Measurements from ENCODE around the gene CFAP45.

The CFAP45 gene

GRCh38 chr1:159936273-159936904 lies 36.4 kb upstream of the CFAP45 start:
- peak; percentile 98 for DNase-seq

- DNase-seq: no peak
Measured at GRCh38 chr1:159935719-159936272, 35.8 kb upstream of the CFAP45 start.

- no peak for DNase-seq
Measured at GRCh38 chr1:159935305-159935704, 35.3 kb upstream of the CFAP45 start.

GRCh38 chr1:159934136-159935039 lies 34.4 kb upstream of the CFAP45 start:
- DNase-seq: no peak

- DNase-seq: no peak
Measured at GRCh38 chr1:159933347-159933746, 33.4 kb upstream of the CFAP45 start.

GRCh38 chr1:159932296-159933285 lies 32.6 kb upstream of the CFAP45 start:
- DNase-seq: no peak

- DNase-seq: no peak
Measured at GRCh38 chr1:159931795-159932173, 31.8 kb upstream of the CFAP45 start.

- no peak for DNase-seq
Measured at GRCh38 chr1:159931101-159931794, 31.3 kb upstream of the CFAP45 start.

GRCh38 chr1:159930634-159931033 lies 30.7 kb upstream of the CFAP45 start:
- no peak for DNase-seq

GRCh38 chr1:159930216-159930615 lies 30.3 kb upstream of the CFAP45 start:
- no peak for DNase-seq

- DNase-seq: no peak
Measured at GRCh38 chr1:159929155-159930051, 29.4 kb upstream of the CFAP45 start.

GRCh38 chr1:159928491-159929050 lies 28.6 kb upstream of the CFAP45 start:
- DNase-seq: no peak

GRCh38 chr1:159927849-159928431 lies 28.0 kb upstream of the CFAP45 start:
- no peak for DNase-seq

GRCh38 chr1:159927211-159927848 lies 27.4 kb upstream of the CFAP45 start:
- no peak for DNase-seq

- DNase-seq: no peak
Measured at GRCh38 chr1:159925719-159926078, 25.7 kb upstream of the CFAP45 start.

- DNase-seq: peak; percentile 97
Measured at GRCh38 chr1:159924791-159925718, 25.1 kb upstream of the CFAP45 start, which contains the start of gene TAGLN2. TAGLN2 (minus strand) TSS chr1:159925507; CDS start chr1:159920509, 4,998 bp downstream.

GRCh38 chr1:159924025-159924790 lies 24.2 kb upstream of the CFAP45 start:
- peak; percentile 85 for DNase-seq

All from activated CD8-positive, alpha-beta memory T cell treated with anti-CD3 and anti-CD28 coated beads for 24 hours (primary cell).